GM12878 (cell line): ENCODE results near the gene INHBB. TPM values are rescaled to one million over a fixed set of nuclear protein-coding genes. Genes with fewer than 3 reads are reported as not detected.

ENCODE experiments used
- CEBPZ ChIP-seq: fragments of 150-350 bp; IDR thresholded peaks from 2 replicates; pipeline ENCODE4 v1.6.1; 2016; ENCODE audit warnings: low read depth, low read length
- NBN ChIP-seq: fragments of 450-650 bp; IDR thresholded peaks from 2 replicates; pipeline ENCODE4 v1.6.1; 2016
- REST ChIP-seq: IDR thresholded peaks from 2 replicates; pipeline ENCODE4 v1.6.1; 2012; ENCODE audit warnings: mild to moderate bottlenecking, low read depth, low read length
- SPI1 ChIP-seq: IDR thresholded peaks from 2 replicates; pipeline ENCODE4 v1.6.1; 2011; ENCODE audit warnings: low read depth, mild to moderate bottlenecking, low read length, moderate library complexity, borderline replicate concordance; ENCODE audit not compliant: insufficient read depth
- TCF3 ChIP-seq: IDR thresholded peaks from 2 replicates; pipeline ENCODE4 v1.6.1; 2012; ENCODE audit warnings: low read depth, mild to moderate bottlenecking, low read length, borderline replicate concordance; ENCODE audit not compliant: insufficient read depth
- polyA plus RNA-seq, 11 experiments: library from polyadenylated mRNA; depleted of rRNA in 4 of 11; unstranded in 6 of 11; stranded (reverse) in 5 of 11; fragments of >200 nt; fragmentation: Nextera tagmentation in 4 of 11; fragmentation: Illumina TruSeq in 1 of 11; extraction: Ambion mirVana in 4 of 11; extraction: Trizol in 1 of 11; gene quantifications; 1 replicate in 1 of 11; 2 replicates in 10 of 11; pipeline versions ENCODE4 v1.2.1 to v1.2.3, GENCODE V29; 2011 to 2016; ENCODE audit warnings: inconsistent platforms in 2 of 11, missing spikeins in 2 of 11, low read depth in 1 of 11
- total RNA-seq, 4 experiments: library from RNA; depleted of rRNA in 3 of 4; stranded (reverse); fragments of >200 nt in 3 of 4; fragmentation: Illumina TruSeq in 1 of 4; extraction: Trizol in 1 of 4; gene quantifications; 2 replicates each; pipeline versions ENCODE4 v1.2.1 to v1.2.3, GENCODE V29; 2013 to 2021
- TF ChIP-seq, protein P1 (sequence below): fragments of 450-650 bp; IDR thresholded peaks from 2 replicates; pipeline ENCODE4 v1.6.1; 2017; ENCODE audit warnings: mild to moderate bottlenecking

The INHBB gene
- total and polyA plus RNA-seq, 10 of the 15 experiments (the other 5 are each of a cell fraction or from before 2014, with no cell fraction given) = 0.05 TPM; not detected in 9

DNA sequence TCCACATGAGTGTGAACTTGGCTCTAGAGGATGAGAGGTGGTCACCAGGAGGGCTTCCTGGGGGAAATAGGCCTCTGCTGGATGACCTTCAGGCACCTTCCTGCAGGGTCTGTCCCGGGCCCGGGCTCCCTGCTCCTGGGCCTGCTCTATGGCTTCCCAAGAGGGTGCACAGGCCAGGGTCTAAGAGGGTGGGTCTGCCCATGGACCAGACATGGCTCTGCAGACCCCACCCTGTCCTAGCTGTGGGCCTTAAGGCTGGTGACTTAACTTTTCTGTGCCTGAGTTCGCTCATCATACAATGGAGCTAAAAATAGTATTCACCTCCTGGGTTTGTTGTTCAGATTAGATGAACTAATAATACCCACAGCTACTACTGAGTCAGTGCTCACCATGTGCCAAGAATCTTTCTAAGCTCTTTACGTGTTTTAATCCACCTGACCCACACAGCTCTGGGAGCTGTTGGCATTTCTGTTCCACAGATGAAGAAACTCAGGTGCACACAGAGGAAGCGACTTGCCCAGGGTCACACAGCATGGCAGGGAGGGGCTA lies 14.4 kb downstream of the INHBB start (continued):
- TF ChIP-seq REST (no peak), NBN (no peak), CEBPZ (no peak), TCF3 (no peak), SPI1 (no peak)
- TF ChIP-seq, protein P1, sequence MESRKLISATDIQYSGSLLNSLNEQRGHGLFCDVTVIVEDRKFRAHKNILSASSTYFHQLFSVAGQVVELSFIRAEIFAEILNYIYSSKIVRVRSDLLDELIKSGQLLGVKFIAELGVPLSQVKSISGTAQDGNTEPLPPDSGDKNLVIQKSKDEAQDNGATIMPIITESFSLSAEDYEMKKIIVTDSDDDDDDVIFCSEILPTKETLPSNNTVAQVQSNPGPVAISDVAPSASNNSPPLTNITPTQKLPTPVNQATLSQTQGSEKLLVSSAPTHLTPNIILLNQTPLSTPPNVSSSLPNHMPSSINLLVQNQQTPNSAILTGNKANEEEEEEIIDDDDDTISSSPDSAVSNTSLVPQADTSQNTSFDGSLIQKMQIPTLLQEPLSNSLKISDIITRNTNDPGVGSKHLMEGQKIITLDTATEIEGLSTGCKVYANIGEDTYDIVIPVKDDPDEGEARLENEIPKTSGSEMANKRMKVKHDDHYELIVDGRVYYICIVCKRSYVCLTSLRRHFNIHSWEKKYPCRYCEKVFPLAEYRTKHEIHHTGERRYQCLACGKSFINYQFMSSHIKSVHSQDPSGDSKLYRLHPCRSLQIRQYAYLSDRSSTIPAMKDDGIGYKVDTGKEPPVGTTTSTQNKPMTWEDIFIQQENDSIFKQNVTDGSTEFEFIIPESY = no peak
